NCI-H446 (cell line): ENCODE data around the gene RBM38.

Source experiments
- DNase-seq, 2 experiments: peaks; one replicate each; lab custom pipeline; 2025; lab: John Stamatoyannopoulos, UW

RBM38 gene

DNA sequence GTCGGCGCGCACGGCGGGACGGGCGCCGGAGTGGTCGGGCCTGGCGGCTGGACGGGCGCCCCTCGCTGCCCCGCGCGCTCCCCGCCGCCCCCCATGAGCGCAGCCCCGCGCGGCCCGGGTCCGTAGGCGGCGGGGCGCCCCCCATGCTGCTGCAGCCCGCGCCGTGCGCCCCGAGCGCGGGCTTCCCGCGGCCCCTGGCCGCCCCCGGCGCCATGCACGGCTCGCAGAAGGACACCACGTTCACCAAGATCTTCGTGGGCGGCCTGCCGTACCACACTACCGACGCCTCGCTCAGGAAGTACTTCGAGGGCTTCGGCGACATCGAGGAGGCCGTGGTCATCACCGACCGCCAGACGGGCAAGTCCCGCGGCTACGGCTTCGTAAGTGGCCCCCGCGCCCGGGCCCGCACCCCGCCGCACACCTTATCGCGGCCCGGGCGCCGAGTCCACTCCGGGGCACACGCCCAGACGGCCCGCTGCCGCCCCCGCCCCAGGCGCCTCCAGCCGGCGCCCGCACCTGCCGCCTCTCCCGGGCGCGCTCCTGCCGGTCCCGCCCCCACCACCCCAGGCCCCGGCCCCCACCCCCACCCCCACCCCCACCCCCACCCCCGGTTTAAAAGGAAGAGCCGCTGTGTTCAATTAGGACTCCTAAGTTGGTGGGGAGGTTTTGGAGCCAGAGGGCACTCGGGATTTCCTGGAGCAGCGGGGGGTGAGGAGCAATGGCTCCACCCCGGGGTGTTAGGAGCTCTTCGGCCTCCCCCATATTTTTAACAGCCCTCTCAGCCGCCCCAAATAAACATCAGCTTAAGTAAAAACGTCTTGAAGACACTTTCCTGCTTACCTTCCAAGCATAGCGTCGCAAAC is 474 bp downstream of the RBM38 start:
- DNase-seq: no peak

DNA sequence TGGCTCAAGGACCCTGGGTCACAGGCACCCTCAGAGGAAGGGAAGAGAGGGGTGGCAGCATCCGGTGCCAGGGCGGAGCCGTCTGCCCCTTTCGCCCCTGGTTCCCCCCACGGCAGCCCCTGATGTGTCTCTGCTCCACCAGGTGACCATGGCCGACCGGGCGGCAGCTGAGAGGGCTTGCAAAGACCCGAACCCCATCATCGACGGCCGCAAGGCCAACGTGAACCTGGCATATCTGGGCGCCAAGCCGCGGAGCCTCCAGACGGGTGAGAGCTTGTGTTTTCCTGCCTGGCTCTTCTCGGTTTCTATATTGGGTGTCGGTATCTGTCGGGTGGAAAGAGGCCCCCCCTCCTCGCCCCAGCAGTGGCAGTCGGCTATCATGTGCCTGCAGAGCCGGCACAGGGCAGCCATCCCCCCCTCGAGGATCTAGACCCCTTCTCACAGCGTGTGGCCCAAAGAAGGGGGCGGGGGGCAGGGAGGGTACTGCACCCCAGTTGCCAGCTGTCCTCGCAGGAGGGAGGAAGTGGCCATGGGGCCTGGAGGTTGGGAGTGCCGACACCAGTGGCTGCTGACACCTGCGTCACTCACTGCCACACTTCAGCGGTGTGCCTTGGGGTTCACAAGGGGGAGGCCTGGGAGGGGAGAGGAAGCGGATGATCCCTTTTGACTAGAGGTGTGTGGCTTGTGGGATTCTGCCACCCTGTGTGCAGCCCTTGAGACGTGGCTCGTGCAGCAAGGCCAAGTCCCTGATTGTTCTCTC is 1.5 kb downstream of the RBM38 start:
- DNase-seq: no peak

DNA sequence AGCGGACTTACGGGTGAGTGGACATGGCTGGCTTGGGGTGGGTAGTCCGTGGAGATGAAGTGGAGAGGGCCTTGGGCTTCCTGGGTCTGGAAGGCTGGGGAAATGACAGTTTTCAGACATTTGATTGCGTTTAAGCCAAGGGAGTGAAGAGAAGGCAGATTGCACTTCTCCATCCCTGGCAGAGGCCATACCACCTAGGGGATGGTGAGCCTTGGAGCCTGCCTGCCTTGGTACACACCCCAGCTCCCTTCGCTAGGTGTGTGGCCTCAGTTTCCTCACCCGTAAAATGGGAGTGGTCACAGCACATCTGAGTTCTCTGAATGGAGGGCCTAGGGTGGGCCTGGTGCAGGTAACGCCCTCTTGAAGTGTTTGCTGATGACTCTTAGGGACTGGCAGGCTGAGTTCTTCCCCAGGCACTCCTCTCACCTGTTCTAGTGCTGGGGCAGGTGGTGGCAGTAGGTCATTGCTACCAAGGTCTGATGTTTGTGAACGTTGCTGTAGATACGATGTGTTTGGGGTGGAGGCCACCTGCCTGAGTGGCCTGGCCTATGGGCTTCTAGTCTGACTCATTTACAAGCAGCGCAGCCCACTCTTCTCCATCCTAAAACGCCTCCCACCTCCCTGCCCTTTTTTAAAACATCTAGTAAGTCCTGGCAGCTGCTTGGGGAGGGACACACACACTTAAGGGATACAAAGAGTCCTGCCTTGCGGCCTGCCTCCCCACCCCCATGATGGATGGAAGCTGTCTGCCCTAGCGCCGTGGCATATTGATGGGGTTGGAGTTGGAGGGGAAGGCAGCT is 2.3 kb downstream of the RBM38 start:
- no peak for DNase-seq

DNA sequence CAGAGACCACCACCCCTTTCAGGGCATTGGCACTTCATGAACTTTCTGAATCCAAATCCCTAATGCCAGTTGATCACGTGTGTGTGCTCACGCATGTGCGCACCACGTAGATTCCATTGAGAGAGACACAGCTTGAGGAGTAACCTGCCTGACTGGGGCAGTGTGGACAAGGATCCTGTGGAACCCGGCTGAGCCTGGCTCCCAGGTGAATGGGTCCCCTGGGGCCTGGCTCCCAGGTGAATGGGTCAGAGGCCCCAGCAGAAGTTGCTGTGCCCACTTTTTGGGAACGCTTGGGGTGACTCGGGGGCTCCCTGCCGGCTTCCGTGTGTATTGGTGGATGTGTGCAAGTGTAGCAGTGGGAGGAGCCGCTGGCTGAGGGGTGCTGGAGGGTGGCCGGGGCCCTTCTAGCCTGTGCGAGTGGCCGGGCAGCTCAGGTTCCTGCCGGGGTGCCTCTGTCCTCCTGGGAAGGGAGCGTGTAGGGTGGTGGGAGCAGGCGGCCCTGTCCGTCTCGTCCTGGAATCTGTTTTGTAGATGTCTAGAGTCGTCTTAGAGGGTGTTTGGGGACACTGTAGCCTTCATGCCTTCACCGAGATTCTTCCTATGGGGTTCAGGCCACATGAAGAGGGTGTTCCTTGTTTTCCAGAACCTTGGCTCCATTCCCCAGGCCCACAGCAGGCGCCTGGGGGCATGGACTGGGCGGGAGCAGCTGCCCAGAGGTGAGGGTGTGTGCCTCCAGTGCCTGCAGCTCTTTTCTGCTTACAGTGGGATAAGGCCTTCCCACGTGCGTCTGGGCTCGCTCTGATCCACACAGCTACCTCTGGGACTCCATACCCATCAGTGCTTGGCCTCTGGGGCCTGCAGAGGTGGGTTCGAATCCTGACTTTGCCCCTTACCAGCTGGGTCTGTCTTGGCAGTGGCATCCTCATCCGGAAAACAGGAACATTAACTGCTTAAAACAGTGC is 3.2 kb downstream of the RBM38 start:
- no peak for DNase-seq

DNA sequence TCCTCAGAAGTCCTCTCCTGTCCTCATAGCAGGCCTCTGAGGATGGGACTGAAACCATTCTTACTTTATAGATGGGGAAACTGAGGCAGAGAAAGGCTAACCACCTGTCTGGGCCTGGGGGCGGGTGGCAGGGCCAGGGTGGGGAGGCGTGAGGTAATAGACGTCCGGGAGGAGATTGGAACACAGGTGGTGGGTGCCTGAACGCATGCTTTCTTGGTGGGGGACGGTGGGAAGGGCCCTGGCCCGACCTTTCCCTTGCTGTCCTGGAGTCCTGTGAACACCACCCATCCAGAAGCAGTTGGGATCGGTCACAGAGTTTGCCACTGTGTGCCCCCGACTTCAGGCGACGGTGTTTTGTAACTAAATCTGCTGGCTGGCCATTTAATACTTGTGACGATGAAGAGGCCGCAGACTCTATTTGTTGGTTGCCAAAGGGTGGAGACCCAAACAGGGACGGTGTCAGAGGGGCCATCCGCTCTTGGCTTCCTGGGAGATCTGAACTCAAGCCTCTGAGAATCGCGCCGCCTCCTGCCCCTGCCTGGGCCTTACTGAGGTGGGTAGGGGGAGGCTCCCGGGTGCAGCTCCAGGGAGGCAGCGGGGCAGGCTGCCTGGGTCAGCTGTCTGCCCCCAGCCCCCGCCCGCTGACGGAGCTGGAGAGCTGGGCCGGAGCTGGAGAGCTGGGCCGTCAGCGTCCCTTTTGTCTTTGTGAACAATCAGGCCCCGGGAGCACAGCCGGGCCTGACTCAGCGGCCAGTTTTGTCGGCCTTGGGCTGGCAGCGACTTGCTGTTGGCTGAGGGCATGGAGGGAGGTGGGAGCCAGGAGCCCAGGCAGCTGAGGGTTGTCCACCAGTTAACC is 4.1 kb downstream of the RBM38 start:
- no peak for DNase-seq

DNA sequence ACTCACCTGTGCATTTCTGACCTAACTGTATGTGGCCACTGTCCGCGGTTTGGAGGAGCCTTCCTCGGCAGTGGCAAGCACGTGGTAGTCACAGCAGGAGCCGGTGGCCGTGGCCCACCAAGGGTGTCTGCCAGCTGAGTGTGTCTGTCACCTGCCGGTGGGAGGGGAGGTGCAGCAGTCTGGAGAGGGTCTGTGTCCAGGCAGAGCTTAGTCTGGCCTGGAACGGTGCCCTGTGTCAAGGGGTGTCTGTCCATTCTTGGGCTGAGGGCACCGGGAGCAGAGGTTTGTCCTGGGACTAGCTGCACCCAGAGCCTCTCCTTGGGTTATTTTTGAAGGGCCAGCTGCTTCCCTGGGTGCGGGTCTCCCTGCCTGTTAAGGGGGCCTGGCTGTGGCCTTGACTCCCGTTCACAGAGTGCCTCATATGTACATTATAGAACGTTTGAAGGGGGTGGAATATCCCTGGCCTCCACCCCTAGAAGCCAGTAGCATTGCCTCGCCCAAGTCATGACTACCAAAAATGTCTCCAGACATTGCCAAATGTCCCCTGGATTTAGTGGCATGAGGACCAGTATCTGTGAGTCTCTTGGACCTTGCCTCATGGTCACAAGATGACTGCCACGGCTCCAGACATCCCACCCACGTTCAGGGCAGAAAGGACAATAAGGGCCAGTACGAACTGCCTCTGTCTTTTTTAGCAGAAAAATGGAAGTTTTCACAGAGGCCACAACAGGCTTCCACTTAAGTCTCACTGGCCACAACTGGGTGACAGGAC is 5.2 kb downstream of the RBM38 start:
- no peak for DNase-seq

DNA sequence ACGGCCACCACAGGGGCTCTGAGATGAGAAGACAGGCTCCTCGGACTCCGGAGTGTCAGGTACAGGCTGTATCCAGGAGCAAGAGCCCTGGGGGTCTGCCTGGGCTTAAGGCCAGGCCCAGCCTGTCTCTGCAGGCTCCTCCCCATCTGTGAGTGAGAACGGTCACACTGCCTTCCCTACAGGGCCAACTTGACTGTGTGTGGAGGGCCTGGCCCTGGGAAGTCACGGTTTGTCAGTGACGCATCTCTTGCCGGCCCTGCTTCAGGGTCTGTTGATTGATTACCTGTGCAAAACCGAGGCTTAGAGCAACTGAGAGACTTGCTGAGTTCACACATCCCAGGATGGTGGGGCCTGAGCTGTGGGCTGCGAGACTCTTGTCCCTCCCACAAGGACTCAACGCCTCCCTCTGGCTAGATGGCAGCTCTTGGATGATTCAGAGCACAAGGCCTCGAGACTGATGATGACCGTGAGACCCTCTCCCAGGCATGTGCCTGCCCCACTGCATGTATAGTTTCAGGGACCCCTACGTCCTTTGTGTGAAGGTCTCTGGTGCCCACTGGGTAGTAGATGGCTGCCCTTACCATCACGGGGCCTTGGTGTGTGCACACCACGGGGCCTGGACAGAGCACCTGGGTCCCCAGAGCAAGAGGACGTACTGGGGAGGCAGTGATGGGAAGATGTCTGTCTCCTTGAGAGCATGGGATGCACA is 5.9 kb downstream of the RBM38 start:
- DNase-seq: no peak

DNA sequence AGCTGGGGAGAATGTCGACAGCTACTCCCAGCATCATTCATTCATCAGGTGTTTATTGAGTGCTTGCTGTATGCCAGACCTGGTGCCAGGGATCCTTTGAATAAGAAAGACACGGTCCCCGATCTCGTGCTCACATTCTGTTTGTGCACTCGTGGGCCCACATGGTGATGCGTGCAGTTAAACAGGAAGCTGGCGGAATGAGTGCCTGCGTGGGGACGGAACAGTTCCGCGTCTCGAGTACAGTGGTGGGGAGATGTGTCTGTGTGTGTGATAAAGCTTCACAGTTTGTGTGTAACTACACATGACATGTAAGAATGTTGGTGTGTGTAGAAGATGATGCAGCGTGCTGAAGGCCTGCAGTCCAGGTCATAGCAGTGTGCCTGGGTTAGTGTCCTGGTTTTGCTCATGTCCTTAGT is 6.5 kb downstream of the RBM38 start:
- DNase-seq: no peak

DNA sequence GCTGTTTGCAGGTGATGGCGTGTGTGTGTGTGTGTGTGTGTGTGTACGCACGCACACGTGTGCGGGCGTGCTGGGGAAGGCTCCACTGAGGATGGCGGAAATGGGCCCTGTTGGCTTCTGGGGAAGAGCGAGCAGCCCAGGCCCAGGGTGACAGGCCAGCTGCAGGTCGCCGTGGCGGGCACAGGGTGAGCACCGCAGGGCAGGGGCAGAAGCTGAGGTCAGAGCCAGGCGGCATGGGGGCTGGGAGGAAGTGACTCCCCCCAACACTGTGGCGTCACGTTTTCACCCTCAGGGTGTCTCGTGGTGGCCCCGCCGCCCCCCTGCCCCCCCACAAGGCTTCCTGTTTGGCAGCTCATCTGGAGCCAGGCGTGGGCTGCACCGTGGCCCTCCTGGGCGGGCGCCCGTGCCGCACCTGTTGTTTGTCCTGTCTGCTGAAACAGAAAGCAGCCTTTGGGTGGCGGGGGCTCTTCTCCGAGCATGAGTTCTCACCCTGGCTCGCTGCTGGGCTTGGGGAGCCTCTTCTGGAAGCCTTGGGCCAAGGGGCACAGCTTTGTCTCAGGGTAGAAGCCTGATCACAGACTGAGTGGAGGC is 7.1 kb downstream of the RBM38 start:
- DNase-seq: no peak

DNA sequence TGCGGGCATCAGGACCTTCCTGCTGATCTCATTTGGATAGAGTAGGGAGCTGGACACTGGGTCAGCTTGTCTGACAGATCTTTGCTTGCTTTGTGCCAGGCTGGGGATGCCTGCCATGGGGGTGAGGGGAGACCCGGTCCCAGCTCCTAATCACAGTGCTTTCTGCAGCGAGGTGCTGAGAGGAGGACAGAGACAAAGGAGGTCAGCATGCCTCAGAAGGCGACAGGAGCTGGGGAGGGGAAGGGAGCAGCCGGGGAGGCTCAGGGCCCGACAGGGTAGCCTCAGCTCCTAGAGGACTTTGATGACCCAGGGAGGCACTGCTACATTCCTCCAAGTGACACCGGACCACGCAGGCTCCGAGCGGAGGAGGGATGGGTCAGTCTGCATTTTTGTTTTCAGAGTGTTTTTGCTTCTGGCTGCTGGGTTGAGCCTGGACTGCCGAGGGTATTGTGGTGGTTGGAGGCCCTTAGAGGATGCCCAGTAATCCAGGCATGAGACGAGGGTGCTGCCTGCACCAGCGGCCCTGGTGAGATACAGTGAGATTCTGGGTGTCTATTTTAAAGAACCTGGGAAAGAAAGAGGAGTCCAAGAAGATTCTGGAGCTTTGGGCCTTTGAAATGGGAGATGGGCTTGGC is 7.8 kb downstream of the RBM38 start:
- DNase-seq: no peak

DNA sequence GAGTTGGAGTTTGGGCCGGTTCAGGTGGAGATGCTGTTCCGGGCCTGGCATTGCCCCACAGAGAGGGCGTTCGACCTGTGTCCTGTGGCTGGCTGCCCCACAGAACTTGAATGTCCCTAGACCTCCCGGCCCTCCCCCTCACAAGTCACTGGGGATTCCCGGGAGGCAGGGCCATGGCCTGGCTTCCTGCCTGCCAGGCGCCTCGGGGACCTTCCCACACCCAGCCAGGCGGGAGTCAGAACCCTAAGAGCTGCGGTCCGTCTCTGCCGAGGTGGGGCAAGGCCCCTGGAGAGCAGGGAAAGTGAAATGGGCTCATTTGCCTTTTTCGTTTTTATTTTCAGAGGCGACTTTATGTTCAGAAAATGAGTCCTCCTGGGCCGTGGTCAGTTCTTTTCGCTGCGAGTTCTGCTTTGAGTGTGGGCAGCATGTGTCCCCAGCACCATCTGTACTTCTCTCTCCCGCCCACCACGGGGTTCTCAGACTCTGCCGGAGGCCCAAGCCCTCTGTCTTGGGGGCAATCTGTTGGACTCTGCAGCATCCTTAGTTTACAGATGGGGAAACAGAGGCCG is 8.5 kb downstream of the RBM38 start:
- DNase-seq: no peak

DNA sequence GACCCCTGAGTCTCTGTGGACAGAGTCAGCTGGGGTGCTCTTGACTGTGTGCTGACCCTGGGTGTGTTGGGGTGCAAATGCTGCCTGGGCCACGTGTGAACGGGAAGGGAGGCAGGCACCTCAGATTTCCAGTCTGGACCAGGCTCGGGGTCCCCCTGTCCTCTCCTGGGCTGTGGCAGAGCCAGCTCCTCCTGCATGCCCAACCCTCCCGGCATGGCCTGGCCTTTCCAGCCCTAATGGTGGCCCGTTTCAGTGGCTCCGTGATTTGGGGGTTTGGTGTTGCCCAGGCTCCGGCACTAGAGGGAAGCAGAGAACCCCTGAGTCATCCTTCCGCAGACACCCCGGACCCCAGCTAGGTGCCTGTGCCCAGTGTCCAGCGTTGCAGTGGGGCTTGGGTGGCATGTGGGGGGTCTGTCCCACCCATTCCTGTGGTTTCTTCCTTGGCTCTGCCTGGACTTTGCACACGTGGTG is 9.1 kb downstream of the RBM38 start:
- DNase-seq: no peak

DNA sequence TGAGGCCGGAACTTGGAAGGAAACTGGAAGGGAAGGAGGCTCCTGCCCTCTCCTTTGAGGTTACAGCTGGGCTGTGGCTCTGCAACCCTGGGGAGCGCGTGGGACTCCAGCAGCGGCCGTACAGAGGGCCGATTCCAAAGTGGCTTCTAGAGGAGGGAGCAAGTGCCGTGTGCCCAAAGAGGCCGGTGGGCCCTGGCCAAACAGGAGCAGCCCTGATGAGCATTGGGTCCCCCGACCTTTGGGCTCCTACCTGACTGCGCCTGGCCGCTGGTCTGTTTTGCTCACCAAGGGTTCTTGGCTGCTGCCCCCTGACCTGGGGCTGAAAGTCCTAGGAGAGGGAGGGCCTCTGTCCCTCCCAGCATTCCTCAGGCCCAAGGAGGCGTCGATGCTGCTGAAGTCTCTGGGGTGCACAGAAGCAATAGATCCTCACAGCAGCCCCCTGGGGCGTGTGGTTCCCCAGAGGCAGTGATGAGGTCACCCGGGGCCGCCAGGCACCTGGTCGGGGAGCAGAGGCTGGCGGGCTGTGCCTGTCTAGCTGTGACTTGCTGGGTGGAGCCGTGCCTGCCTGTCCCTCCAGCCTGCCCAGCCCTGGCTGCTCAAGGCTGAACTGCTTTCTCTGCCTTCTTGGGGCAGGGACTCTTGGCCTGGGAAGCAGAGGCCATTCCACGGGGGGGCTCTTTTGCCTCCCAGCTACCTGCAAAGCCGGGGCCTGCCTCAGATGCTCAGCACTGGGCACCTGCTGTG is 9.8 kb downstream of the RBM38 start:
- no peak for DNase-seq

DNA sequence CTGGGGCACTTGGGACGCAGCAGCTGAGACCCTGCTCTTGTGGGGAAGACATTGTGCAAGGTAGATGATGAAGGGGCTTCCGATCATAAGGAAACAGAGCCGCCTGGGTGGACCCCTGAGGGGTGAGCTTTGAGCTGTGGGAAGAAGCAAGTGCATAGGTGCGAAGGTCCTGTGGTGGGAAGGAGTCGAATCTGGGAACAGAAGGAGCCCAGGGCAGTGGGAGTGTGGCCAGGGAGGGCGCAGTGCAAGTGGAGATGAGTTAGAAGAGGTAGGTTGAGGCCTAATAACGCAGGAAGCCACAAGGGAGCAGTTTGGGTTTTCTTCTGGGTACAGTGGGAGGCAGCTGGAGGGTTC is 10.3 kb downstream of the RBM38 start:
- no peak for DNase-seq

DNA sequence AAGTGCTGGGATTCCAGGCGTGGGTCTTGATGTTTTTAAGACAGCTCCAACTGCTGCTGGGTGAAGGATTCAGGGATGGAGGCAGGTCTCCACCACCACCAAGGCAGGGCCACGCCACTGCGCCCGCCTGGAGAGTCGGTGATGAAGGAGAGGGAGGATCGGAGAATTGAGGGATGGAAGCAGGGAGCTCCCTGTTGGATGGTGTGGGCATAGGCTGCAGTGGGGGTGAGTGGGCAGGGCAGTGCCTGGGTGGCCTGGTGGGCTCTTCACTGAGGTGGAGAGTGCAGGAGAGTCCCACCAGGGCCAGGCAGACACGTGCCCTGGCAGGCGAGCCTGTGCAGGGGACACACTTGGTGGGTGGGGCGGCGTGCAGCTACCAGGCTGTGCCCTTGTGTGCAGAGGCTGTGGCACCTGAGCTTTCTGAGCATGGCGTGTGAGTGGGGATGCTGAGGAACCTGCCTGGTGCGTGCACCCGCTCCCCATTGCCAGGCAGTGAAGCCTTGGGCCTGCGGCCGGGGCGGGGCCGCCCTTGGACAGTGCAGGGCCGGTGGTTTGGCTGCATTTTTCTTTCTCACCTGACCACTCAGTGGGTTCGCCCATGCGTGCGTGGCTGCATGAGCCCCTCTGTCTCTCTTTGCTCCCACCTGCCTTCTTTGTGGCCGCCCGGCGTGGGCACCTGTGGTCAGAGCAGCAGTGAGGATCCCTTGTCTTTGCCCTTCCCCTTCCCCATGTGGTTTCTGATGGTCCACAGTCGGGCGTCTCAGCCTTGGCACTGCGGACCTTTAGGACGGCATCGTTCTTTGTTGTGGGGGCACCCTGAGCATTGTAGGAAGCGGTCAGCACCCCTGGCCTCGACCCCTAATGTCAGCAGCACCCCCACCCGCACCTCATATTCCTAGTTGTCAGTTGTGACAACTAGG is 11.3 kb downstream of the RBM38 start:
- no peak for DNase-seq

DNA sequence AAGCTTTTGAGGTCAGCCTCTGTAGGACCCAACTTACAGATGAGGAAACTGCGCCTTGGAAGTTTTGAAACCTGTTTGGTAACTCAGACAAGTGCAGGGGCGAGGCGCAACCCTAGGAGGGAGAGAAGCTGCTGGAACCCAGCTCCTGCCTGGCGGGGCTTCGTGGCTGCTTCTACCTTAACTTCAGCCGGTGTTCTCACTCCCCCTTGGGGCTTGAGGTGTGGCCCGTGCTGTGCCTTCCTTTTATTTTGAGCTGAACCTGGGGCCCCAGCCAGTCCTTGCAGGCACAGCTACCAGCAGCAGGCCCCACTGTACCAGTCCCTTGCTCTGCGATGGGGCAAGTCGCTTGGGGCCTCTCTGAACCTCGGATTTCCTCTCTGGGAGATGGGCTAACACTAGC is 12.0 kb downstream of the RBM38 start:
- no peak for DNase-seq
